ENCODE measurements around the gene HRNR. TPM values are rescaled to one million over a fixed set of nuclear protein-coding genes. Genes with fewer than 3 reads are reported as not detected.
A peak's percentile ranks its signal among the peaks of the same experiment; 100 is the strongest.

Gene HRNR
- total RNA-seq, 4 donors from 2014 or later = 0.18 TPM; not detected in 3

DNA sequence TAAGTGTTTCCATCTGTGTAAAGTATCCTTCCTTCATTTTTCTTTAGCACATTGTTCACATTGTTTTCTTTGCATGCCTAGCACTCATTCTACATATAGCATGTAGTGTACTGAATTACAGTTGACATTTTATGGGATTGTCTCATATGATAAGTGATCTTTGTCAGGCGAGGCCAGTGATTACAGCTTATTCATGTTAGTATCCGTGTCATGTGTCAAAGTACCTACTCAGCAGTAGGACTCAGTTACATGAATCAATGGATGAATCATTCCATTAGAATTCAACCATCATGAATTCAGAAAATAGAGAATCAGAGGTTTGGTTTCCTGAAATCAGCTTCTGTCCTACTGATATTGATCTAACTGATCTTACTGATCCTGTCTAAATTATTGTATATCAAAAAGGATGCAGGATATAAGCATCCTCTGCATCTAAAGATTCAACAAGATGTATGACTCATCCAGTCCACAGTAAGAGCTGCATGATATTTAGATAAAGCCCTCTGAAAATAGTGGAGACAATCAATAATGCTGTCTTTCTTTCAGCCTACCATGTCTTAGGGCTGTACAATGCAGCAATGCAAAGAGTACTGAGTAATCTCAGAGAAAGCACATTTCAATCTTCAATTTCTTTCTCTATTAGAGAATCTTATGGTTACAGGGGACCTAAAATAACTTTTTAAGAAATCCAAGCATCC lies 20.7 kb upstream of the HRNR start:
- H3K36me3 ChIP-seq = no peaks in the 10 kb centered on the region
- no peak overlapping the region for H3K27ac ChIP-seq
- peaks cover 0 to 20% (median 0%) of the 10 kb centered on the region in 3 donors for H3K4me1 ChIP-seq
- no peak for TF ChIP-seq POLR2A (IDR thresholded peaks at IDR 0.05)
- TF ChIP-seq, protein P1, sequence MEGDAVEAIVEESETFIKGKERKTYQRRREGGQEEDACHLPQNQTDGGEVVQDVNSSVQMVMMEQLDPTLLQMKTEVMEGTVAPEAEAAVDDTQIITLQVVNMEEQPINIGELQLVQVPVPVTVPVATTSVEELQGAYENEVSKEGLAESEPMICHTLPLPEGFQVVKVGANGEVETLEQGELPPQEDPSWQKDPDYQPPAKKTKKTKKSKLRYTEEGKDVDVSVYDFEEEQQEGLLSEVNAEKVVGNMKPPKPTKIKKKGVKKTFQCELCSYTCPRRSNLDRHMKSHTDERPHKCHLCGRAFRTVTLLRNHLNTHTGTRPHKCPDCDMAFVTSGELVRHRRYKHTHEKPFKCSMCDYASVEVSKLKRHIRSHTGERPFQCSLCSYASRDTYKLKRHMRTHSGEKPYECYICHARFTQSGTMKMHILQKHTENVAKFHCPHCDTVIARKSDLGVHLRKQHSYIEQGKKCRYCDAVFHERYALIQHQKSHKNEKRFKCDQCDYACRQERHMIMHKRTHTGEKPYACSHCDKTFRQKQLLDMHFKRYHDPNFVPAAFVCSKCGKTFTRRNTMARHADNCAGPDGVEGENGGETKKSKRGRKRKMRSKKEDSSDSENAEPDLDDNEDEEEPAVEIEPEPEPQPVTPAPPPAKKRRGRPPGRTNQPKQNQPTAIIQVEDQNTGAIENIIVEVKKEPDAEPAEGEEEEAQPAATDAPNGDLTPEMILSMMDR (IDR thresholded peaks at IDR 0.05) = no peak
- WGBS, 2 donors = 38 to 50% methylated on average over 2 of the region's 2 CpGs
- no peak overlapping the region for H3K4me3 ChIP-seq
- intact Hi-C loops (cut with DNase I) = no loop called here
- H3K9me3 ChIP-seq = no peaks in the 10 kb centered on the region
- DNase-seq = no peak
- H3K27me3 ChIP-seq = no peaks in the 10 kb centered on the region

DNA sequence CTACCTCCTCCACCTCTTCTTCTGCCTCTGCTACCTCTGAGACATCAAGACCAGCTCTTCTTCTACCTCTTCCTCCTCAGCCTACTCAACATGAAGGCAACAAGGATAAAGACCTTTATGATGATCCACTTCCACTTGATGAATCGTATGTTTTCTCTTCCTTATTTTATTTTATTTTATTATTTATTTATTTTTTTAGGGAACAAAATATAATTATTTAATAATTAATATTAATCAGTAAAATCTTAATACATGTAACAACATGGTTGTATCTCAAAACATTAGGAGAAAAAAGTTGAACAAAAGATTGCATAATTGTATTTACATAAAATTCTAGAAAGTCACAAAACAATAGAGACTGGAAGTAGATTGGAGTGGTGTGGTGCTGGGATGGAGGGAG lies 13.1 kb upstream of the HRNR start:
- 83 to 92% methylated on average over 1 of the region's 1 CpG for WGBS, 2 donors
- no peak for TF ChIP-seq POLR2A (IDR thresholded peaks at IDR 0.05)
- TF ChIP-seq, protein P1 (IDR thresholded peaks at IDR 0.05) = no peak

DNA sequence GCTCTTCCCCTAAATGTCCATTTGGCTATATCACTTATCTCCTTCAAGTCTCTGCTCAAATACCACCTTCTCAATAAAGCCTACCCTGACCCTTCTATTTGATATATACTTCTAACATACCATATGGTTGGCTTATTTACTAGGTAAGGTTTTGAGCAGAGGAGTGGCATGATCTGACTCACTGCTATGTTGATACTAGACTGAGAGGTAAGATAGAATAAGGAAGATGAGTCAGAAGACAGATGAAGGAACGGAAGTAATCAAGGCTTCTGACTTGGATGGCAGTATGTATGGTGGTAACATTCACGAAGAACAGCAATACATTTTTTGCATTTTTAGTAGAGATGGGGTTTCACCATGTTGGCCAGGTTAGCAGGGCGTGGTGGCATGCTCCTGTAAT lies 4.8 kb upstream of the HRNR start:
- peaks cover 0 to 16% (median 0%) of the 10 kb centered on the region in 3 donors for H3K4me1 ChIP-seq
- no peaks in the 10 kb centered on the region for H3K9me3 ChIP-seq
- no peak overlapping the region for H3K27ac ChIP-seq
- no peak for DNase-seq
- TF ChIP-seq, protein P1 (IDR thresholded peaks at IDR 0.05) = no peak
- no peak for TF ChIP-seq POLR2A (IDR thresholded peaks at IDR 0.05)
- intact Hi-C loops (cut with DNase I) = no loop called here
- H3K27me3 ChIP-seq = no peaks in the 10 kb centered on the region
- WGBS, 2 donors = 31 to 53% methylated on average over 3 of the region's 3 CpGs
- H3K4me3 ChIP-seq = no peak overlapping the region
- H3K36me3 ChIP-seq = no peaks in the 10 kb centered on the region

More for the DNA sequence above, 13.1 kb upstream of the HRNR start:
- Histone ChIP-seq H3K4me1 (no peaks in the 10 kb centered on the region), H3K27me3 (no peaks in the 10 kb centered on the region), H3K27ac (no peak overlapping the region), H3K9me3 (no peaks in the 10 kb centered on the region), H3K4me3 (no peak overlapping the region), H3K36me3 (no peaks in the 10 kb centered on the region)
- DNase-seq = no peak
- intact Hi-C loops (cut with DNase I) = no loop called here

DNA sequence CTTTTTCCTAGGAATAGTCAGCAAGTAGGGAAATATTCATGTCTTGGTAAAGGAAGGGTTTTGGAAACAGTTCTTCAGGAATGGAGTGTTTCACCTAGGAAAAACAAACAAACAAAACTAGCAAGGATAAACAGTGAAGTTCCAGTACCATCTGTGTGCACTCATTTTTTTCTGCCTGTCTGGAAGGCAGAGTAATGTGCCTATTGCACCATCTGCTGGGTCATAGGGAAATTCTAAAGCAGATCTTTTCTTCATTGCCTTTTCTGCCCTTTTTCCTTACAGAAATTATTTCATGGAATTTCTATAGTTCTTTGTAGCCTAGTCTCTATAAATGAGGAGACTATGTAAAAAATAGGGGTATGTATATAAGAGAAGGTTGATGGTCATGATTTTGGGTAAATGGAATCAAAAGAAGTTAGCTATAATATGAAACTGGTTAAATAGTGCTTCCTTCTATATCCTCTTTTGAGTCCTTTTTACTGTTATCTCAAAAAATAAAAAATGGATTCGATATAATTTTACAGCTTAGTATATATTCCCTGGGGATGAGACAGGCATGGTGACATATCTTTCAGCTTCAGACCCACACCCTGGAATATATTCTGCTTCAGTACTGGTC lies 3.4 kb upstream of the HRNR start:
- DNase-seq = no peak

DNA sequence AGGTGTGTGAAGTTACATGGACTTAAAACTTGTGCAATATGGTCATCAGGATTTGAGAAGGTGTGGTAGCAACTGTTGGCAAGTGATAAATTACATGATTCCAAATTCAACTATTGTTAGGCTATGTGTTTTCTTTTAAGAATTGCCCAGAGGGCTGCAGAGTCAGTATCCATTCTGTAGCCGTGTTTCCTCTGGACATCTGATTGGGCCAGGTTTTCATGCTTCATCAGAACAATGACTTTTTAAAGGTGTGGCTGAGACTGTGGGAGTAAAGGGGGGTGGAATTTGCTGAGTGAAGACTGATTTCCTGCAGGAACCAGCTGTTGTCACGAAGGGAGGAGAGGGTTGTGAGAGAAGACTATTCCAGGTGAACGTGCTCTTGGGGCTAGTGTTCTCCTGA lies 1.7 kb upstream of the HRNR start:
- no peaks in the 10 kb centered on the region for H3K9me3 ChIP-seq
- H3K27ac ChIP-seq = peak overlapping the region in 2 of 4 donors; percentile 26 to 30
- DNase-seq = no peak
- H3K27me3 ChIP-seq = no peaks in the 10 kb centered on the region
- TF ChIP-seq POLR2A (IDR thresholded peaks at IDR 0.05) = no peak
- TF ChIP-seq, protein P1 (IDR thresholded peaks at IDR 0.05) = no peak
- intact Hi-C loops (cut with DNase I) = no loop called here
- 34 to 39% methylated on average over 3 of the region's 3 CpGs for WGBS, 2 donors
- no peaks in the 10 kb centered on the region for H3K36me3 ChIP-seq
- no peak overlapping the region for H3K4me3 ChIP-seq
- peaks cover 0 to 16% (median 0%) of the 10 kb centered on the region in 3 donors for H3K4me1 ChIP-seq

More for the DNA sequence above, 3.4 kb upstream of the HRNR start:
- no peak for TF ChIP-seq POLR2A (IDR thresholded peaks at IDR 0.05)
- TF ChIP-seq, protein P1 (IDR thresholded peaks at IDR 0.05) = peak in 3 of 6 experiments; percentile 21 to 47 (median 27)
- Histone ChIP-seq H3K36me3 (no peaks in the 10 kb centered on the region), H3K4me3 (no peak overlapping the region), H3K27ac (no peak overlapping the region), H3K4me1 (peaks cover 0 to 16% (median 0%) of the 10 kb centered on the region in 3 donors), H3K9me3 (no peaks in the 10 kb centered on the region), H3K27me3 (no peaks in the 10 kb centered on the region)
- 83 to 89% methylated on average over 1 of the region's 1 CpG for WGBS, 2 donors
- intact Hi-C loops (cut with DNase I) = no loop called here

Data from esophagus squamous epithelium (tissue), 5 donors.